Mesendoderm (in vitro differentiated cells): ENCODE measurements around the gene PSAT1.

ENCODE experiments used
- DNase-seq: peaks from one replicate; pipeline ENCODE4 v3.0.0; 2013
- H2AK5ac ChIP-seq: 2 replicates; pipeline ENCODE4 v1.6.1; 2013; ENCODE audit warnings: low read length, inconsistent platforms
- H2BK120ac ChIP-seq: 2 replicates; pipeline ENCODE4 v1.6.1; 2013; ENCODE audit warnings: low read depth, mild to moderate bottlenecking, low read length, moderate library complexity, mixed read lengths
- H2BK15ac ChIP-seq: replicated peaks from 2 replicates; pipeline ENCODE4 v1.6.1; 2013; ENCODE audit warnings: low read depth, mild to moderate bottlenecking, moderate library complexity
- H2BK5ac ChIP-seq: 2 replicates; pipeline ENCODE4 v1.6.1; 2013; ENCODE audit warnings: low read length, inconsistent platforms
- H3K18ac ChIP-seq: 2 replicates; pipeline ENCODE4 v1.6.1; 2013; ENCODE audit warnings: mild to moderate bottlenecking, low read length, mixed read lengths
- H3K23ac ChIP-seq: one replicate; pipeline ENCODE4 v1.6.1; 2013; ENCODE audit warnings: low read length
- H3K27ac ChIP-seq: 2 replicates; pipeline ENCODE4 v1.5.1; 2013; ENCODE audit warnings: low read depth, mild to moderate bottlenecking, inconsistent platforms, low read length, moderate library complexity
- H3K27me3 ChIP-seq: 2 replicates; pipeline ENCODE4 v1.6.1; 2013; ENCODE audit warnings: low read length, control low read depth, mild to moderate bottlenecking, inconsistent platforms; ENCODE audit not compliant: insufficient read depth, poor library complexity
- H3K36me3 ChIP-seq: 2 replicates; pipeline ENCODE4 v1.6.1; 2013; ENCODE audit warnings: low read length, inconsistent platforms; ENCODE audit not compliant: control insufficient read depth, insufficient read depth
- H3K4ac ChIP-seq: one replicate; pipeline ENCODE4 v1.6.1; 2013; ENCODE audit warnings: low read depth, mild to moderate bottlenecking, low read length, moderate library complexity
- H3K4me1 ChIP-seq: 2 replicates; pipeline ENCODE4 v1.6.1; 2013; ENCODE audit warnings: low read depth, low read length, inconsistent platforms; ENCODE audit not compliant: control insufficient read depth
- H3K4me2 ChIP-seq: 2 replicates; pipeline ENCODE4 v1.6.1; 2013; ENCODE audit warnings: low read length
- H3K4me3 ChIP-seq: 2 replicates; pipeline ENCODE4 v1.5.1; 2013; ENCODE audit warnings: mild to moderate bottlenecking, low read length
- H3K56ac ChIP-seq: one replicate; pipeline ENCODE4 v1.6.1; 2013; ENCODE audit warnings: low read length
- H3K79me1 ChIP-seq: 2 replicates; pipeline ENCODE4 v1.6.1; 2013; ENCODE audit warnings: low read length, inconsistent platforms
- H3K79me2 ChIP-seq: 2 replicates; pipeline ENCODE4 v1.6.1; 2013; ENCODE audit warnings: mild to moderate bottlenecking, low read length; ENCODE audit not compliant: control insufficient read depth, insufficient read depth
- H3K9ac ChIP-seq: 2 replicates; pipeline ENCODE4 v1.6.1; 2013; ENCODE audit warnings: low read length, inconsistent platforms
- H4K5ac ChIP-seq: one replicate; pipeline ENCODE4 v1.6.1; 2013; ENCODE audit warnings: low read length
- H4K8ac ChIP-seq: one replicate; pipeline ENCODE4 v1.6.1; 2013; ENCODE audit warnings: low read depth, mild to moderate bottlenecking, control low read depth, low read length, moderate library complexity
- WGBS: extraction: QIAGEN DNeasy Blood & Tissue Kit; methylation state at CpG from one replicate; pipeline ENCODE4 v1.1.7; 2013; ENCODE audit warnings: low lambda C conversion rate, missing lambda C conversion rate; ENCODE audit not compliant: insufficient coverage; ENCODE audit errors: extremely low coverage; 5-methylcytosine and 5-hydroxymethylcytosine counted together

PSAT1 gene

DNA sequence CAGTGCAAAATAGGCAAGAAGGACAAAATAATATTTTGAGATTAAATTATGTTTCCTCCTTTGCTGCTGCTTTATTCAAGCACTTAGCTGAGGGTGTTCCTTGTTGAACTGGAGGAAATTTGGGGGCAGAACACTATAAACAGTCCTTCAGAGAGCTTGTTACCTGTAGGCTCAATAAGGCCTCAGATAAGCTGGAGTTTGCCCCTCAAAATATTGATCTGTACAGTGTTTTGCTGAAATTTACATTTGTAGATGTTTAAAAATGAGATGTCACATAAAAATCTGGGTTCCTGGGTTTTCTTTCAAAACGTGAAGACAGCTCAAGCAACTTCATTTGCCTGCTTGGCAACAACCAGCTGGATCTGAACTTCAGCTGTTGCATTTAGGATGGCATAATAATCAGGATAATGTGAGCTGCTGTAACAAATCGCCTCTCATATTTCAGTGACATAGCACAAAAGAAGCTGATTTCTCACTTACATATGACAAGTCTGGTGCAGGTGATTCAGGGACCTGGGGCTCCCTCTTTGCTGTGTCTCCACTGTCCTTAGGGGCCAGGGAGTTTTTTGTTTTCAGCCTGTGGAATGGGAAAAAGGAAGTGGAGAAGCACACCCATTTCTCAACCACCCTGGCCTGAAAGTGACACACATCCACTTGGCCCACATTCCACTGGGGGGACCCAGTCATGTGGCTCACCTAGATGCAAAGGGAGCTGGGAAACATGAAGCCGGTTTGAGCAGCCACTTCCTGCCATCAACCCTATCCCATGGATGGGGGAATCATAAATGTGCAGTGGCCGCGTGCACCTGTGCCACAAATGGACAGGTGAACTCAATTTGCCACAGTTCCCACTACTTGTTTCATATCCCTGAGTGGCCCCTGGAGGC is 2.4 kb upstream of the PSAT1 start:
- Histone ChIP-seq H2AK5ac (peak overlapping the region; percentile 30), H3K4ac (no peak overlapping the region), H3K79me2 (peaks cover 19% of the 10 kb centered on the region), H3K56ac (no peak overlapping the region), H3K9ac (no peak overlapping the region), H3K23ac (no peak overlapping the region), H3K36me3 (no peaks in the 10 kb centered on the region), H3K27ac (no peak overlapping the region), H3K4me3 (no peak overlapping the region), H3K27me3 (no peaks in the 10 kb centered on the region), H4K8ac (no peak overlapping the region), H2BK15ac (no peak overlapping the region), H4K5ac (no peak overlapping the region), H3K79me1 (no peaks in the 10 kb centered on the region), H3K4me1 (peaks cover 6% of the 10 kb centered on the region), H3K18ac (no peak overlapping the region), H2BK120ac (no peak overlapping the region), H3K4me2 (no peak overlapping the region), H2BK5ac (no peak overlapping the region)
- no CpG with 5 or more reads among the region's 5 CpGs for WGBS
- DNase-seq: no peak

DNA sequence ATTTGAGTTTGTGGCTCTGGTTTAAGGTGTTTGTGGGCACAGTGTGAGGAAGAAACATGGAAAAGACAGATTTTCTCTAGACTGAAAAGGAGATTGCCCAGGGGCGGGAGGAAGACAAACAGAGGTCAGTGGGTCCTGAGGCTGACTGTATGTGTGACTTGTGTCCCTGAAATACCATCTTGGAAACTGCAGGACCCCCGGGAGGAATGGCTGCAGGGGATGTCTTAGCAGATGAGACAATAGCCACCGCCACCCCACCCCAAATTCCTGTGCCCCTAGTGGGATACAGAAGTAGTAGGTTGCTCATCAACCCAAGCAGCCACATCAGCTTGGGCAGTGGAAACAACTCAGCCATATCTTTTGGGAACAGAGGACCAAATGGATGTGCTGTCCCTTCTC is 1.7 kb upstream of the PSAT1 start:
- Histone ChIP-seq H3K27me3 (no peaks in the 10 kb centered on the region), H3K4ac (no peak overlapping the region), H3K4me2 (no peak overlapping the region), H3K36me3 (no peaks in the 10 kb centered on the region), H3K79me1 (peaks cover under 1% of the 10 kb centered on the region), H3K56ac (peak overlapping the region; percentile 86), H2BK120ac (no peak overlapping the region), H2AK5ac (peak overlapping the region; percentile 37), H3K23ac (peak overlapping the region; percentile 75), H4K8ac (no peak overlapping the region), H3K27ac (no peak overlapping the region), H3K9ac (no peak overlapping the region), H3K4me1 (peaks cover 7% of the 10 kb centered on the region), H2BK15ac (no peak overlapping the region), H3K4me3 (no peak overlapping the region), H3K79me2 (peaks cover 25% of the 10 kb centered on the region), H3K18ac (peak overlapping the region; percentile 13), H4K5ac (no peak overlapping the region), H2BK5ac (no peak overlapping the region)
- DNase-seq: peak; percentile 48
- WGBS: no CpG with 5 or more reads among the region's 3 CpGs

DNA sequence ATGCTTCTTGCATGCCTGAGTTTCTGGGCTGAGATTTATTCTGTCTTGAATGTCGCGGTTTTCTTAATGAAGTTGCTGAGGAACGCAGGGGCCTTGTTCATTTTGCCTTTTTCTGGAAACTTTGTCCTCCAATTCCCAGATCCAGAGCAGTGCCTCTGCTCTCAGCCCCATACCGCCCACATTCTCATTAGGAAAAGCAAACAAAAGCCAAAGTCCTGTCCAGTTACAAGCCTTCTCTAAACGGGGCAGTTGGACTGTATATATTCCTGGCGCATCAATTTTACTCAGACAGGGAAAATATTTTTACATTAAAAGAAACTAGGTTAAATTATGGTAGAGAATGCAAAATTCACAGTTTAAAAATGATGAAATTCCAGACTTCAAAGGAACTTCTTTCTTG is 1.2 kb upstream of the PSAT1 start:
- DNase-seq: no peak
- Histone ChIP-seq H3K56ac (peak overlapping the region; percentile 86), H3K79me1 (peaks cover 2% of the 10 kb centered on the region), H3K27me3 (no peaks in the 10 kb centered on the region), H3K4me3 (no peak overlapping the region), H3K18ac (peak overlapping the region; percentile 97), H2BK15ac (no peak overlapping the region), H3K27ac (peak overlapping the region; percentile 90), H3K79me2 (peaks cover 29% of the 10 kb centered on the region), H3K4ac (peak overlapping the region; percentile 90), H3K36me3 (no peaks in the 10 kb centered on the region), H4K8ac (no peak overlapping the region), H3K4me2 (peak overlapping the region; percentile 37), H3K23ac (peak overlapping the region; percentile 24), H3K9ac (peak overlapping the region; percentile 80), H2BK5ac (no peak overlapping the region), H2AK5ac (no peak overlapping the region), H3K4me1 (peaks cover 9% of the 10 kb centered on the region), H2BK120ac (peak overlapping the region; percentile 10), H4K5ac (no peak overlapping the region)
- WGBS: no CpG with 5 or more reads among the region's 6 CpGs

DNA sequence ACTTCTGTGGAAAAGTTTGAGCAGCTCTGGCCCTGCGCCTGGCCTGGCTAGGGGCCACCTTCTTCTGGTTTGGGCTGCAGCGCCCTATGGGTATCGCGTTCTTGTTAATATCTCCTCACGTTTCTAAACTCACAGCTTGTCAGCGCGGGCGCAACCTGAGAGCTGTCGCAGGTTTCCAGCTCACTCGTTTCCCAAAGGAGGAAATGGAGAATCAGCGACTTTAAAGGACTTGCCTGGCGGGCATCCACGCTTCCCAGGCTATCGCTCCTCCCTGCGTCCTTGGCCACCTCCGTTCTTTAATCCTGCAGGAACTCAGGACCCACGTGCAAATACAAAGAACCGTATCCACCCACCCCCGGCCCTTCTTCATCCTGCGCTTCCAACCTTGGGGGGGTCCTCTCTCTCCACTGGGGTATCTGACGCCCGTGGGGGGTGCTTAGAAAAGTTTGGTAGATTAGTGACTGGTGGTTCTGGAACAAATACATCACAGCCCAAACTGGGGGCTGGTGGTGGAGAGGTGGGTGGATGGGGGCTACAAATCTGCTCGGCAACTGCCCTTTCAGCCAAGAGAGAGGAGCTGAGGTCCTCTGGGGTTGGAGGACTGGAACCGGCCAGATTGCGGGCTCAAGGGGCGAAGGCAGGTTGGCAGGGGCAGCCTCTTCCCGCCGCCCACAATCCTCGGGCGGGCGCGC is 578 bp upstream of the PSAT1 start:
- peak overlapping the region; percentile 64 for H2BK120ac ChIP-seq
- no CpG with 5 or more reads among the region's 32 CpGs for WGBS
- H3K4me1 ChIP-seq: peaks cover 9% of the 10 kb centered on the region
- peaks cover 2% of the 10 kb centered on the region for H3K79me1 ChIP-seq
- H3K23ac ChIP-seq: peak overlapping the region; percentile 24
- H3K18ac ChIP-seq: peak overlapping the region; percentile 97
- DNase-seq: peak; percentile 85
- H4K5ac ChIP-seq: peak overlapping the region; percentile 33
- H3K27ac ChIP-seq: peak overlapping the region; percentile 90
- H2BK15ac ChIP-seq: no peak overlapping the region
- H3K4ac ChIP-seq: peak overlapping the region; percentile 90
- H3K56ac ChIP-seq: peak overlapping the region; percentile 86
- peak overlapping the region; percentile 89 for H4K8ac ChIP-seq
- H3K27me3 ChIP-seq: no peaks in the 10 kb centered on the region
- H2AK5ac ChIP-seq: no peak overlapping the region
- peaks cover 30% of the 10 kb centered on the region for H3K79me2 ChIP-seq
- peak overlapping the region; percentile 37 for H3K4me2 ChIP-seq
- peak overlapping the region; percentile 80 for H3K9ac ChIP-seq
- peak overlapping the region; percentile 9 for H3K4me3 ChIP-seq
- H2BK5ac ChIP-seq: peak overlapping the region; percentile 42
- H3K36me3 ChIP-seq: no peaks in the 10 kb centered on the region

DNA sequence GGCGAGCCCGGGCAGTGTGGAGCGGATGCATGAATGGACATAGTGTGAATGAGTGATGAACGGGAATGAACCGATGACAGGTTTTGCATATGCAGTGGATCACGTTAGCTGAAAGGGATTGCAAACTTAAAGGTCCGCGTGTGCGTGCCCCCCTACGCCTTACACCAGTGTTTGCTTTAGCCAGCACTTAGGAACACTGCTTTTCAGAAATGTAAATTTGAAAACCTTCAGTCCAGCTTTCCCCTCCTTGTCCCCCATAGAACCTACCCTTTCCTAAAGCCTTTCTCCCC is 692 bp downstream of the PSAT1 start:
- peak overlapping the region; percentile 97 for H3K4ac ChIP-seq
- H3K23ac ChIP-seq: peak overlapping the region; percentile 99
- H3K36me3 ChIP-seq: no peaks in the 10 kb centered on the region
- H3K4me1 ChIP-seq: peaks cover 9% of the 10 kb centered on the region
- peak overlapping the region; percentile 56 for H3K27ac ChIP-seq
- H3K4me3 ChIP-seq: peak overlapping the region; percentile 99
- DNase-seq: no peak
- peaks cover 32% of the 10 kb centered on the region for H3K79me2 ChIP-seq
- no peak overlapping the region for H4K8ac ChIP-seq
- no peaks in the 10 kb centered on the region for H3K27me3 ChIP-seq
- no peak overlapping the region for H2BK120ac ChIP-seq
- H2AK5ac ChIP-seq: no peak overlapping the region
- H3K9ac ChIP-seq: peak overlapping the region; percentile 99
- H3K79me1 ChIP-seq: peaks cover 2% of the 10 kb centered on the region
- WGBS: no CpG with 5 or more reads among the region's 10 CpGs
- H3K18ac ChIP-seq: peak overlapping the region; percentile 66
- no peak overlapping the region for H2BK15ac ChIP-seq
- peak overlapping the region; percentile 98 for H2BK5ac ChIP-seq
- H4K5ac ChIP-seq: no peak overlapping the region
- peak overlapping the region; percentile 100 for H3K56ac ChIP-seq
- H3K4me2 ChIP-seq: peak overlapping the region; percentile 41
